GM12864 (cell line): ENCODE measurements around the gene EXOC6B.
"Not testable (repeated sequence)": the region's sequence is repeated elsewhere in the genome, so short reads cannot be mapped to it uniquely, and the experiment has no call there.

Source experiments
- DNase-seq: peaks from one replicate; pipeline ENCODE4 v3.0.0-alpha.2; 2011; ENCODE audit warnings: low read depth
- H3K4me3 ChIP-seq: 2 replicates; pipeline ENCODE4 v1.5.1; 2011; ENCODE audit warnings: mild to moderate bottlenecking, low read depth, low read length, control low read depth
- TF ChIP-seq, protein P1 (sequence below): IDR thresholded peaks from 2 replicates; pipeline ENCODE4 v1.5.1; 2011; ENCODE audit warnings: low read depth, mild to moderate bottlenecking, moderate library complexity, low read length, control low read depth, inconsistent platforms; ENCODE audit errors: missing control alignments

EXOC6B gene

GRCh38 chr2:72562451-72563153 is 263.2 kb downstream of the EXOC6B start:
- DNase-seq = no peak
- TF ChIP-seq, protein P1, sequence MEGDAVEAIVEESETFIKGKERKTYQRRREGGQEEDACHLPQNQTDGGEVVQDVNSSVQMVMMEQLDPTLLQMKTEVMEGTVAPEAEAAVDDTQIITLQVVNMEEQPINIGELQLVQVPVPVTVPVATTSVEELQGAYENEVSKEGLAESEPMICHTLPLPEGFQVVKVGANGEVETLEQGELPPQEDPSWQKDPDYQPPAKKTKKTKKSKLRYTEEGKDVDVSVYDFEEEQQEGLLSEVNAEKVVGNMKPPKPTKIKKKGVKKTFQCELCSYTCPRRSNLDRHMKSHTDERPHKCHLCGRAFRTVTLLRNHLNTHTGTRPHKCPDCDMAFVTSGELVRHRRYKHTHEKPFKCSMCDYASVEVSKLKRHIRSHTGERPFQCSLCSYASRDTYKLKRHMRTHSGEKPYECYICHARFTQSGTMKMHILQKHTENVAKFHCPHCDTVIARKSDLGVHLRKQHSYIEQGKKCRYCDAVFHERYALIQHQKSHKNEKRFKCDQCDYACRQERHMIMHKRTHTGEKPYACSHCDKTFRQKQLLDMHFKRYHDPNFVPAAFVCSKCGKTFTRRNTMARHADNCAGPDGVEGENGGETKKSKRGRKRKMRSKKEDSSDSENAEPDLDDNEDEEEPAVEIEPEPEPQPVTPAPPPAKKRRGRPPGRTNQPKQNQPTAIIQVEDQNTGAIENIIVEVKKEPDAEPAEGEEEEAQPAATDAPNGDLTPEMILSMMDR = no peak
- no peak overlapping the region for H3K4me3 ChIP-seq

GRCh38 chr2:72561621-72562318 is 264.1 kb downstream of the EXOC6B start:
- DNase-seq = no peak
- TF ChIP-seq, protein P1 = no peak
- no peak overlapping the region for H3K4me3 ChIP-seq

DNA sequence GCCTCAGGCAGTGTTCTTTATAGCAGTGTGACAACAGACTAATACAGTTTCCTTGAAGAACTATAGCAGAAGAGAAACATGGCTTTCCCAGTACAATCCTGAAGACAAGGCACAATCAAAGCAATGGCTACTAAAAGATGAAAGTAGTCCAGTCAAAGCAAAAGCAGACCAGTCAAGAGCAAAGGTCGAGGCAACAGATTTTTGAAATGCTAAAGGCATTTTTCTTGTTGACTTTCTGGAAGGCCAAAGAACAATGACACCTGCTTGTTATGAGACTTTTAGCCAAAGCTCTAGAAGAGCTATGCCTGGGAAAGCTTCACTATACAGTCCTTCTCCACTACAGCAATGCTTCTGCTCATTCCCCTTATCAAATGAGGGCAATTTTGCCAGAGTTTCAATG is 269.9 kb downstream of the EXOC6B start:
- TF ChIP-seq, protein P1 = no peak
- DNase-seq = no peak
- H3K4me3 ChIP-seq = no peak overlapping the region

GRCh38 chr2:72555363-72555762 is 270.5 kb downstream of the EXOC6B start:
- H3K4me3 ChIP-seq, DNase-seq: not testable (repeated sequence)

GRCh38 chr2:72554910-72555309 is 270.9 kb downstream of the EXOC6B start:
- not testable (repeated sequence) for DNase-seq, H3K4me3 ChIP-seq

DNA sequence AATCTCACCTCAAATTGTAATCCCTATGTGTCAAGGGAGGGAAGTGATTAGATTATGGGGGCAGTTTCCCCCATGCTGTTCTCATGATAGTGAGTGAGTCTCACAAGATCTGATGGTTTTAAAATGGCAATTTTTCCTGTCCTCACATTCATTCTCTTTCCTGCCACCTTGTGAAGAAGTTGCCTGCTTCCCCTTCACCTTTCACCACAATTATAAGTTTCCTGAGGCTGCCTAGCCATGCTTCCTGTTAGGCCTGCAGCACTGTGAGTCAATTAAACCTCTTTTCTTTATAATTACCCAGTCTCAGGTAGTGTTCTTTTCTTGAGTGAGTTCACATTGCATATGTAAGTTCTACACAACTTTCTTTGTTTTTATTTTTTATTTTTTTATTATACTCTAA is 271.5 kb downstream of the EXOC6B start:
- TF ChIP-seq, protein P1 = no peak
- H3K4me3 ChIP-seq = no peak overlapping the region
- no peak for DNase-seq

- H3K4me3 ChIP-seq = no peak overlapping the region
- TF ChIP-seq, protein P1 = no peak
- no peak for DNase-seq
Measured at GRCh38 chr2:72548081-72548764, 277.6 kb downstream of the EXOC6B start.
